HK-2 (cell line): ENCODE data around the gene ATP10B.
"Not testable (repeated sequence)": the region's sequence is repeated elsewhere in the genome, so short reads cannot be mapped to it uniquely, and the experiment has no call there.

Experiments used
- DNase-seq: peaks from one replicate; pipeline ENCODE4 v3.0.0-alpha.2; 2018; ENCODE audit not compliant: unreplicated experiment

ATP10B gene

GRCh38 chr5:160824301-160825001, 27.6 kb downstream of the ATP10B start:
- no peak for DNase-seq

DNA sequence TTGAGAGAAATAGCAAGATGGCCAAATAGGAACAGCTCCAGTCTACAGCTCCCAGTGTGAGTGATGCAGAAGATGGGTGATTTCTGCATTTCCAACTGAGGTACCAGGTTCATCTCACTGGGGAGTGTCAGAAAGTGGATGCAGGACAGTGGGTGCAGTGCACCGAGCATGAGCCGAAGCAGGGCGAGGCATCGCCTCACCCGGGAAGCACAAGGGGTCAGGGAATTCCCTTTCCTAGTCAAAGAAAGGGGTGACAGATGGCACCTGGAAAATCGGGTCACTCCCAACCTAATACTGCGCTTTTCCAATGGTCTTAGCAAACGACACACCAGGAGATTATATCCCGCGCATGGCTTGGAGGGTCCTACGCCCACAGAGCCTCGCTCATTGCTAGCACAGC, 39.0 kb downstream of the ATP10B start:
- DNase-seq, result not testable (repeated sequence)

DNA sequence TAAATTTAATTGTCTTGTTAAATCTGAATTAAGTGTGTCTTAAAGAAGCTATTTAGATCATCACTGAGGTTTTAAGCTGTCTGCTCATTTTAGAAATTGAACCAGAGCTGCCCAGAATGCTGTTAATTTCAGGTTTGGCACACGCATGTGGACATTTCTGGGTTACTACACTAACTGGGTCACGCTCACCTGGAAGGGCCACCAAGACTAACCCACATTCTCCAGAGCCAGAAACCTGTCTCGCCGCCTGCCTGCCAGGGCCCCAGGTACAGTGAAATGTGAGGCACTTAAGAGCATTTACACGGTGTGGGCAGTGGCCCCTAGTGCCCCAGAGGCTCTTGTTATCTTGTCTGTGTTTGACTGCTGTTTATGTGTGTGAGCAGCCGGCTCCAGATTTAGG, 46.6 kb downstream of the ATP10B start:
- DNase-seq, result no peak

DNA sequence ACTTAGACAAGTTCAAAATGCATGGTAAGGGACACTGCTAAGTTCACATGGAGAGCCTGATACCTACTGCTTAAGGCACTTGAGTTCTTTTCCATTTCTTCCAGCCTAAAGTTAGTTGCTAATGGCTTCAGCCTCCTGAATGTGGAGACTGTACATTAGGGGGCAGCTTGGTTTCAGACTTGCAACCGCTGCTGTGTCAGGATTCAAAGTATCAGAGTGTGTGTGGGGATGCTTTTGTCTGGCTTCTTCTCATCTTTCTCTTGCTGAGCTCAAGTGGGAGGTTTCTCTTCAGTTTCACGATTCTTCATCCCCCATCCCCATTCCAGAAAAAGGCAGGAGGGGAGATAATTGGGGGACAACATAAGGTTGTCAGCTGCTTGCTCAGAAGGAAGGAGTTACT, 49.4 kb downstream of the ATP10B start:
- no peak for DNase-seq

DNA sequence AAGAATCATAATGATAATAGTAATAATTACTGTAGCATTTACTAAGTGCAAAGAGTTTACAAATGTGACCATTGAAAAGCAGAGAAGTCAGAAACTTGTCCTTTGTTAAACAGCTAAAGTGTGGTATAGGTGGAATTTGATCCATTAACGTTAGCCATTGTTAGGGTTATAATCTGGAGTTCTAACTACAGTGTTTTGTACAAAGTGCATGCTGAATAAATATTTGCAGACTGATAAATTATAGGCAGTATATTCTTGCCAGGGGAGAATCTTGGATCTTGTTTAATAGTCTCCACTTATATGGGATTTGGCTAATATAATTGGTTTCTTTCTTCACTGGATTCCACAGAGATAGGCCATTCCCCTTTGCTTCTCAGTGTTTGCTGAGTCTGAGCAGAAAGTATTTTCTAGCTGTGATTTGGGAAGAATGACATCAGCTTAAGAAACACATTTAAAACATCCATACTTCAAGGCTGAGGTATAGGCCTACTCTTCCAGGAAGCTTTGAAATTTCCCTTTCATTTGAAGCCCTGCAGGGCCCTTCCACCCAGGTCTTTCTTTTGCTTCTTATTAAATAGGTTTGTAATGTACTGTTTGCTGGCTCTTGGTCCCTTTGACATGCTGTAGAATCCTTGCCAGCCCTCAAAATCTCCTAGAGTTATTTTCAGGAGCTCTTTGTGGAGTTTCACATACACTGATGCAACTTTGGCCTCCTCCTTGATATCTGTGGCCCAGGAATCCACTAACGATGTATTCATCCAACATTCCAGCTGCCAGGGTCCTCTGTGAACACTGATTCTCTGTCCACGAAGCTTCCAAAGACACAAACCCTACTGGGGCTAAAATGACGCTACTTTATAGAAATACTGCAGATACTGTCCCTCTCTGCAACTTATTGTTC, 51.4 kb downstream of the ATP10B start:
- DNase-seq, result no peak

GRCh38 chr5:160799184-160799583, 52.8 kb downstream of the ATP10B start:
- DNase-seq, result no peak

- no peak for DNase-seq
Observed at GRCh38 chr5:160797020-160797419, 55.0 kb downstream of the ATP10B start.

DNA sequence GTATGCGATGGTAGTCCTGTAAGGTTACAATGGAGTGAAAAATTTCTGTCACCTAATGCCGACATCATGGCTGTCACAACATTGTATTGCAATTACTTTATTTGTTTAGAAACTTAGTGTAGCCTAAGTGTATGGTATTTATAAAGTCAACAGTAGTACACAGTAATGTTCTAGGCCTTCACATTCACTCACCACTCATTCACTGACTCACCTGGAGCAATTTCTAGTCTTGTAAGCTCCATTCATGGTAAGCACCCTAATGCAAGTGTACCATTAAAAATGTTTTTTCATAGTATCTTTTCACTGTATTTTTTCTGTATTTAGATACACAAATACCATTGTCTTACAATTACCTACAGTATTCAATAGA, 58.5 kb downstream of the ATP10B start:
- no peak for DNase-seq

GRCh38 chr5:160792732-160793529, 59.1 kb downstream of the ATP10B start:
- no peak for DNase-seq

- DNase-seq, result no peak
Observed at GRCh38 chr5:160792281-160792680, 59.7 kb downstream of the ATP10B start.

- no peak for DNase-seq
Observed at GRCh38 chr5:160789219-160789859, 62.7 kb downstream of the ATP10B start.

DNA sequence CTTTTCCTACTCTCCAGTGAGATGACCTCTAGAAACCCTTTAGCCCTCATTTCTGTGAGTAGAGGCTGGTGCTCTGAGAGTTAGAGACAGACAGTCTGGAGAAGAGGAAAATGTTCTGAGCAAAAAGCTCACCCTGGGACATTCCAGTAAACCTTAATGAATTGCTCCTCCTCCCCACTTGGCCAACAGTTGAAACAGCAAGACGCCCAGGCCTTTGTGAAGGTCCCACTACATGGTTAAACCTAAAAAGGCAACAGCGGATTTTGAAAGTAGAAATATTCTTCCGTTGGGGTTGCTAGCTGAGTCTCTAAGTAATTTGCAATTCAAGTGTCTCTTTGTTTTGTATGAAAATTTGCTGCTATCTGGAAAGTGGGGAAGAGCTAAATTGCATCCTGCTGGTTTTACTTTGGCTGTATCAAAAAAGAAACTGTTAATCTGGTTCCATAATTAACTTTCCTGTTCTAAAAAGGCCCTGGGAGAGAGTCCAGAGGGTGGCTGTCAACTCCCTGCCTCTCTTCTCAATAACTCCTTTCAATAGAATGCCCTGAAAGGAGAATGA, 63.8 kb downstream of the ATP10B start:
- DNase-seq, result no peak

DNA sequence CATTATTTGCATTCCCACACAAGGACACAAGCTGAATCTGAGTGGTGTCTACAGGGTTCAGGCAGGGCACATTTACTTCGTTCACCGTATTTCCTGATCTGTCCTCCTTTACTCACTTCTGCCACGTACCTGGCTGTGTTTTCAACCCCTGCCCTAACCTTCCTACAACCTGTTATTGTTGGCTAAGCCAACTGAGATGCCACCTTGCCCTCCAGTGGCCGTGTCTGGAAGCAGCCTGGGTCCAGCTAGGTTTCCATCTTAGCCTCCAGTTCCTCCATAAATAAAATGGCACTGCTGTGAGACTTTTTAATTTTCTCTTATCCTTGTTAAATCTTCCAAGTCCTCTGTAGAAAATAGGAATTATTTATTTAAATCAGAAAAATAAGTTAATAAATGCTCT, 64.8 kb downstream of the ATP10B start:
- DNase-seq, result no peak

- DNase-seq, result no peak
Observed at GRCh38 chr5:160774666-160775315, 77.2 kb downstream of the ATP10B start.

GRCh38 chr5:160773646-160774410, 78.2 kb downstream of the ATP10B start:
- DNase-seq, result no peak

DNA sequence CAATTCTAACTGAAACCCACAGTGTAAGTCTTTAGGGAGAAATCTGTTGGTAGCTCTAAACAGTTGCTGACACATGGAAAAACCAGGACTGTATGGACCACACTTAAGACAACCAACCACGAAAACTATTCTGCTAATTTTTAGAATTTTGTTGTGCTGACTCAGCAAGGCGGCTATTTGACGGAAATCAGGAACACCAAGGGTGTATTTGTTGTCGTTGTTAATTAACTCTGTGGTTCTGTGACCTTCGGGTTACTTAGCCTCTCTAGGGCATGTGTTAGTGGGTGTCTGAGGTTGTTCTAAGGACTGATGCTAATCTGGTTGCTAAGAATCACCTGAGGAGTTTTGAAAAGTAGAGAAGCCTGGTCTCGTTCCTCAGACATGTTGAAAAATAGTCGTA, 79.2 kb downstream of the ATP10B start:
- DNase-seq, result no peak

DNA sequence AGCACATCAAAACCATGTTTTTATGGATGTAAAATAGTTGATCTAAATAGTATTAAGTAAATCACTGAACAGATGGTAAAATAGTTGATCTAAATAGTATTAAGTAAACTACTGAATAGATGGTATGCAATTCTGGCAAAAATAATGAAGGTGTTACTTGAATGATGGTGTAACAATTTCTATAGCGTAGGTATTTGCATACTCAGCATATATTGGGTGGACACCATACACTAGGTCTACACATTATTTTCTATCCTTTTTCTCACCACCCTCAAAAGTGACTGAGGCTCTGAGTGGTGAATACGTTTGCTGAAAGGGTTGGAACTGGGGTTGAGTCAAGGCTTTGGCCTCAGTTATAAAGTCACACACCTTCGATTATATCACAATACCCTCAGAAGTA, 81.3 kb downstream of the ATP10B start:
- DNase-seq, result no peak

- DNase-seq, result no peak
Observed at GRCh38 chr5:160769301-160769700, 82.7 kb downstream of the ATP10B start.

DNA sequence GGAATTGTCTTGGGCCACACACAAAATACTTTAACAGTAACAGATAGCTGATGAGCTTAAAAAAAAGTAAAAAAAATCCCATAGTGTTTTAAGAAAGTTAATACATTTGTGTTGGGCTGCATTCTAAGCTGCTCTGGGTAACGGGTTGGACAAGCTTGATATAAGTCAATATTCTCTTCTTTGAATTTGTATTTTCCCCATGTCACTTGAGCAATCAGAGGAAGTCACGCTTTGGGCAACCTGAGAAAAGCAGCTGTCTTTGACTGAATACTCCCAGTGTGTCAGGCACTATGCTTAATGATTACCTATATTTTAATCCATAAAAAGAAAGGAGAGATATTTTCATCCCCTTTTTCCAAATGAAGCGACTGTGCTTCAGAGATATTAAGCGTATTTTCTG, 84.9 kb downstream of the ATP10B start:
- no peak for DNase-seq

- DNase-seq, result no peak
Observed at GRCh38 chr5:160760008-160760407, 92.0 kb downstream of the ATP10B start.
